Right lobe of liver (tissue), 4 donors: ENCODE data around the gene ADAMTS2.

ENCODE experiments used
- CTCF ChIP-seq, 4 donors: fragments of 200-600 bp in 3 of 4; fragments of 450-650 bp in 1 of 4; IDR thresholded peaks; one replicate each; pipeline versions ENCODE4 v1.5.1 to v1.8.0; 2016 to 2022; ENCODE audit warnings: antibody characterized with exemption in 4 of 4, mild to moderate bottlenecking in 2 of 4
- POLR2A ChIP-seq: fragments of 450-650 bp; IDR thresholded peaks from one replicate; pipeline ENCODE4 v1.6.1; 2017; ENCODE audit warnings: antibody characterized with exemption, mild to moderate bottlenecking
- donor health status: DM: no; HTN: no; CAD: no.
- donor health status: DM: no; HTN: no; CAD: no.
- donor health status: DM: no; HTN: yes; CAD: no.

GRCh38 chr5:179303451-179304200 lies 41.6 kb downstream of the ADAMTS2 start:
- no peak for TF ChIP-seq CTCF (IDR thresholded peaks at IDR 0.05)
- no peak for TF ChIP-seq POLR2A
